Caco-2 (cell line): ENCODE results near the gene TAF3. TPM values are rescaled to one million over a fixed set of nuclear protein-coding genes. Genes with fewer than 3 reads are reported as not detected.

ENCODE experiments used
- BruUV-seq: library from RNA; stranded (reverse); fragments of 400-500 nt; replicated peaks from 2 replicates; lab custom pipeline; 2021; lab: Mats Ljungman, UMichigan
- CTCF ChIA-PET: fragments of 300-600 bp; sonication (Branson Sonifier 250); formaldehyde crosslinking; loops from one replicate; lab custom pipeline; 2022; ENCODE audit warnings: antibody characterized with exemption; lab: Charles Lee
- POLR2A ChIA-PET: fragments of 300-600 bp; sonication (Branson Sonifier 250); formaldehyde crosslinking; loops from one replicate; lab custom pipeline; 2022; ENCODE audit warnings: antibody characterized with exemption; lab: Charles Lee
- DNase-seq, 2 experiments: peaks; one replicate each; pipeline versions ENCODE4 v3.0.0 to v3.0.0-alpha.2; 2020 to 2022
- H3K27me3 ChIP-seq: replicated peaks from 2 replicates; pipeline ENCODE4 v1.6.0; 2011; ENCODE audit warnings: low read length; ENCODE audit not compliant: control insufficient read depth, insufficient read depth
- H3K36me3 ChIP-seq: 2 replicates; pipeline ENCODE4 v1.5.1; 2011; ENCODE audit warnings: low read length; ENCODE audit not compliant: control insufficient read depth, insufficient read depth
- H3K4me1 ChIP-seq: fragments of 250-450 bp; sonication (Bioruptor Pico); 2 replicates; pipeline ENCODE4 v1.5.1; 2020; ENCODE audit warnings: mild to moderate bottlenecking
- H3K4me3 ChIP-seq: 2 replicates; pipeline ENCODE4 v1.5.1; 2011; ENCODE audit warnings: low read depth, mild to moderate bottlenecking, control low read depth, low read length
- H3K9me3 ChIP-seq: fragments of 250-450 bp; sonication (Bioruptor Pico); 2 replicates; pipeline ENCODE4 v1.5.1; 2020; ENCODE audit warnings: mild to moderate bottlenecking, moderate library complexity
- H3K27ac Mint-ChIP-seq: one replicate; pipeline ENCODE4 v1.8.0; 2022; ENCODE audit warnings: mixed read lengths; ENCODE audit not compliant: unreplicated experiment
- H3K27me3 Mint-ChIP-seq: one replicate; pipeline ENCODE4 v1.8.0; 2022; ENCODE audit warnings: mixed read lengths; ENCODE audit not compliant: insufficient read depth, unreplicated experiment
- H3K36me3 Mint-ChIP-seq: one replicate; pipeline ENCODE4 v1.8.0; 2022; ENCODE audit warnings: mild to moderate bottlenecking, mixed read lengths; ENCODE audit not compliant: insufficient read depth, unreplicated experiment
- H3K4me1 Mint-ChIP-seq: one replicate; pipeline ENCODE4 v1.8.0; 2022; ENCODE audit warnings: low read depth, mixed read lengths; ENCODE audit not compliant: unreplicated experiment
- H3K4me3 Mint-ChIP-seq: one replicate; pipeline ENCODE4 v1.8.0; 2022; ENCODE audit warnings: mild to moderate bottlenecking, moderate library complexity, mixed read lengths; ENCODE audit not compliant: unreplicated experiment
- H3K9me3 Mint-ChIP-seq: one replicate; pipeline ENCODE4 v1.8.0; 2022; ENCODE audit warnings: mixed read lengths; ENCODE audit not compliant: unreplicated experiment
- CTCF ChIP-seq, 2 experiments: fragments of 200-600 bp in 1 of 2; IDR thresholded peaks; 1 replicate in 1 of 2; 2 replicates in 1 of 2; pipeline versions ENCODE4 v1.5.1 to v1.8.0; 2011 to 2022; ENCODE audit warnings: antibody characterized with exemption in 1 of 2, control low read depth in 1 of 2, inconsistent platforms in 1 of 2, low read depth in 1 of 2, low read length in 1 of 2, mild to moderate bottlenecking in 1 of 2, moderate library complexity in 1 of 2; ENCODE audit not compliant: insufficient read depth in 1 of 2, severe bottlenecking in 1 of 2, unreplicated experiment in 1 of 2
- intact Hi-C: fragments of 100-400 bp; cut with micrococcal nuclease; formaldehyde crosslinking; loops from one replicate; pipeline ENCODE4 v1.10.0; 2022; ENCODE audit not compliant: unreplicated experiment
- total RNA-seq: library from RNA; stranded (reverse); gene quantifications from 2 replicates; pipeline ENCODE4 v1.2.3, GENCODE V29; 2022

Gene TAF3
- total RNA-seq, 1 experiment from 2014 or later, result 30.6 TPM

DNA sequence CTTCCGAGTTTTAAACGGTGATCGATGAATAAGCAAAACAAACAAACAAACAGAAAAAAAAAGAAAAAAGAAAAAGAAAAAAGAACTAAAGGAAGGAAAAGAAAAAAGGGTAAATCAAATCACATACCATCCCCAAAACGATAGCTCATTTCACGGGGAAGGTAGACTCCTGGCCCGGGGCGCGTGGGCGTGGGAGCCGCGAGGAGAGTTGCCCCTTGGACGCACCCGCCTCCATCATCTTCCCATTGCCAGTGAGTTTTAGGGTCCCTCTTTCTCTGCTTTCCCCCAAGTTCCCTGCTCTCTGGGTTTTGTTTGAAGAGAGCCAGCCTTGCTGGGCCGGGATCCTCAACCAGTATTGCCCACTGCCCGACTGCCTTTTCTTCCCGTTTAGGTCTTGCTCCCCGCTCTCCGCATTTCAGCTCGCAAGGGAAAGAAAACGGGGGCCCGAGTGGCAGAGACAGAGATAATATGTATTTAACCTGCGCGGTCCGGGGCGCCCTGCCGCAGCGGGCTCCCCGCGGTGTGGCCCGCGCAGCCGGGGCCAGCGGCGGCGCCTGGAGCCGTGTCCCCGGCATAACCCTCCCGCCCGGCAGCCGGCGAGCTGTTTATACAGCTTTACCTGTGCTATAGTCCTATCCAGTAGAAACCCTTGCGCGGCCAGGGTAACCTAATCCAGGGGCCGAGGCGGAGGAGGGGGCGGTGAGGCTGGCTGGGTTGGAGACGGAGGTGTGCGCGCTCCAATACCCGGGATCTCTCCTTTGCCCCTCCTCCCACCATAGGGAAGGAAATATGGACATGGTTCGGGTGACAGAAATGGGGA is 230.9 kb downstream of the TAF3 start:
- H3K36me3 Mint-ChIP-seq, result peaks cover 19% of the 10 kb centered on the region
- H3K4me1 Mint-ChIP-seq, result peaks cover 41% of the 10 kb centered on the region
- Histone ChIP-seq H3K4me3 (peak overlapping the region; percentile 39), H3K9me3 (no peaks in the 10 kb centered on the region), H3K27me3 (no peaks in the 10 kb centered on the region), H3K36me3 (no peaks in the 10 kb centered on the region), H3K4me1 (peaks cover 30% of the 10 kb centered on the region)
- H3K27ac Mint-ChIP-seq, result peak overlapping the region; percentile 92
- intact Hi-C loops, result loop anchor here (5.0 kb wide), 2 partner anchors 162 to 522 kb away; no protein-coding TSS in a partner anchor
- H3K4me3 Mint-ChIP-seq, result peak overlapping the region; percentile 76
- no peak for TF ChIP-seq CTCF (IDR thresholded peaks at IDR 0.05; ENCODE audit: insufficient read depth in 1 of 2, low read depth in 1 of 2, low read length in 1 of 2, severe bottlenecking in 1 of 2, unreplicated experiment in 1 of 2)
- DNase-seq, result peak; percentile 79 to 80
- BruUV-seq, result no TSS peak
- POLR2A ChIA-PET, result interaction anchor here (0.6 kb wide), 1 partner anchor 16 kb away, joined by 10 read pairs; no protein-coding TSS in a partner anchor
- no peaks in the 10 kb centered on the region for H3K9me3 Mint-ChIP-seq
- no peaks in the 10 kb centered on the region for H3K27me3 Mint-ChIP-seq
- CTCF ChIA-PET, result interaction anchor here (0.6 to 1.0 kb wide), 3 partner anchors 177 to 524 kb away, joined by 3 to 4 read pairs (median 3); no protein-coding TSS in a partner anchor

- Histone ChIP-seq H3K36me3 (no peaks in the 10 kb centered on the region), H3K4me1 (peaks cover 23% of the 10 kb centered on the region), H3K4me3 (peak overlapping the region; percentile 39), H3K9me3 (no peaks in the 10 kb centered on the region), H3K27me3 (no peaks in the 10 kb centered on the region)
- no peaks in the 10 kb centered on the region for H3K9me3 Mint-ChIP-seq
- BruUV-seq, result TSS peak; percentile 12
- H3K4me1 Mint-ChIP-seq, result peaks cover 47% of the 10 kb centered on the region
- TF ChIP-seq CTCF (IDR thresholded peaks at IDR 0.05; ENCODE audit: insufficient read depth in 1 of 2, low read depth in 1 of 2, low read length in 1 of 2, severe bottlenecking in 1 of 2, unreplicated experiment in 1 of 2), result no peak
- ChIA-PET CTCF (interaction anchor here (0.6 to 1.0 kb wide), 3 partner anchors 153 to 524 kb away, joined by 3 to 4 read pairs (median 3); no protein-coding TSS in a partner anchor), POLR2A (no interaction called here)
- peak overlapping the region; percentile 92 for H3K27ac Mint-ChIP-seq
- H3K36me3 Mint-ChIP-seq, result peaks cover 26% of the 10 kb centered on the region
- peak overlapping the region; percentile 76 for H3K4me3 Mint-ChIP-seq
- no peak for DNase-seq
- no peaks in the 10 kb centered on the region for H3K27me3 Mint-ChIP-seq
- intact Hi-C loops, result loop anchor here (1.0 to 10.0 kb wide), 11 partner anchors 20 to 1255 kb away; no protein-coding TSS in a partner anchor
Measured at GRCh38 chr10:8049865-8050555, 231.7 kb downstream of the TAF3 start.

DNA sequence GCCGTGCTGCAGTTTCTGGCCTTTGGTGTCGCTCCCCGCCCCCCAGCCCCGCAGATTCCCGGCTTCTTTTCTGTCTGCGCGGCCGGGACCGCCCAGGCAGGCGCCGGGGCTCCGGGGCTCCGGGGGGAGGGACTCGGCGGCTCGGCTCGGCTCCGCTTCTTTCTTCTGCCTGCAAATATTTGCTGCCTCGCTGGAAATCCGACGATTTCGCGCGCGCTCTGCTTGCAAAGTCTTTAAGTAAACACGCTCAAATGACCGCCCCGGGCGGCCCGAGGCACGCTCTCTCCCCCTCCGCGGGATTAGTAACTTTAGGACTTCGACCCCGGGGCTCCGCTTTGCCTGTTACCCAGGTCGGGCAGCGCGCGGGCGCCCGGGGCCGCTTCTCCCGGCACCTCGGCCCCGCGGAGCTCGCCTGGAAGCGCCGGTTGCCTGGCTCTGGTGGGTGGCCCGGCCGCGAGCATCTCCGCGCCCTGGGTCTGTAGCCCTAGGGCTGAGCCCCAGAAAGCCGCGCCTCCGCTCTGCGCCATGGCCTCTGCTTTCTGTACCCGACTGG is 232.3 kb downstream of the TAF3 start:
- no peaks in the 10 kb centered on the region for H3K9me3 Mint-ChIP-seq
- H3K27ac Mint-ChIP-seq, result peak overlapping the region; percentile 92
- Histone ChIP-seq H3K4me1 (peaks cover 23% of the 10 kb centered on the region), H3K27me3 (no peaks in the 10 kb centered on the region), H3K9me3 (no peaks in the 10 kb centered on the region), H3K4me3 (peak overlapping the region; percentile 39), H3K36me3 (no peaks in the 10 kb centered on the region; the same call in 1 of the 2 replicates)
- no peaks in the 10 kb centered on the region for H3K27me3 Mint-ChIP-seq
- peak; percentile 97 to 98 for DNase-seq
- POLR2A ChIA-PET, result no interaction called here
- CTCF ChIA-PET, result interaction anchor here (0.6 to 1.0 kb wide), 2 partner anchors 153 to 222 kb away, joined by 3 to 8 read pairs; no protein-coding TSS in a partner anchor
- intact Hi-C loops, result loop anchor here (1.0 to 10.0 kb wide), 9 partner anchors 20 to 1254 kb away; no protein-coding TSS in a partner anchor
- H3K36me3 Mint-ChIP-seq, result peaks cover 26% of the 10 kb centered on the region
- no peak for TF ChIP-seq CTCF (IDR thresholded peaks at IDR 0.05; ENCODE audit: insufficient read depth in 1 of 2, low read depth in 1 of 2, low read length in 1 of 2, severe bottlenecking in 1 of 2, unreplicated experiment in 1 of 2)
- no TSS peak for BruUV-seq
- H3K4me1 Mint-ChIP-seq, result peaks cover 43% of the 10 kb centered on the region
- peak overlapping the region; percentile 76 for H3K4me3 Mint-ChIP-seq
